Heart left ventricle (tissue), 16 donors: Measurements from ENCODE around the gene IL17A. TPM values are rescaled to one million over a fixed set of nuclear protein-coding genes. Genes with fewer than 3 reads are reported as not detected.
"Not testable (repeated sequence)": the region's sequence is repeated elsewhere in the genome, so short reads cannot be mapped to it uniquely, and the experiment has no call there.

ENCODE experiments used
- ATAC-seq, 4 donors: fragments of 200-7000 bp; cut with Tn5 transposase; one replicate each; pipeline ENCODE4 v1.9.1; 2020 to 2022; ENCODE audit warnings: moderate library complexity in 4 of 4, mild to moderate bottlenecking in 3 of 4, moderate number of reproducible peaks in 1 of 4
- DNase-seq, 5 donors: peaks; one replicate each; pipeline ENCODE4 v3.0.0-alpha.2; 2020
- H3K27ac ChIP-seq, 12 donors: fragments of 200-600 bp; sonication (generic) in 4 of 12; one replicate each; pipeline versions ENCODE4 v1.5.0 to v1.8.0; 2016 to 2022; ENCODE audit warnings: mild to moderate bottlenecking in 2 of 12
- H3K27me3 ChIP-seq, 9 donors: fragments of 200-600 bp; sonication (generic) in 2 of 9; one replicate each; pipeline versions ENCODE4 v1.5.1 to v1.8.0; 2016 to 2022; ENCODE audit warnings: mild to moderate bottlenecking in 3 of 9
- H3K36me3 ChIP-seq, 9 donors: fragments of 200-600 bp; sonication (generic) in 2 of 9; one replicate each; pipeline versions ENCODE4 v1.5.0 to v1.8.0; 2018 to 2022; ENCODE audit warnings: mild to moderate bottlenecking in 2 of 9
- H3K4me1 ChIP-seq, 12 donors: fragments of 200-600 bp; sonication (generic) in 4 of 12; one replicate each; pipeline versions ENCODE4 v1.5.0 to v1.8.0; 2016 to 2022; ENCODE audit warnings: mild to moderate bottlenecking in 3 of 12
- H3K4me3 ChIP-seq, 12 donors: fragments of 200-600 bp; sonication (generic) in 4 of 12; one replicate each; pipeline versions ENCODE4 v1.5.0 to v1.8.0; 2017 to 2022; ENCODE audit warnings: mild to moderate bottlenecking in 9 of 12, moderate library complexity in 4 of 12
- H3K9me3 ChIP-seq, 12 donors: fragments of 200-600 bp; sonication (generic) in 4 of 12; one replicate each; pipeline versions ENCODE4 v1.5.0 to v1.8.0; 2016 to 2022; ENCODE audit warnings: mild to moderate bottlenecking in 1 of 12
- POLR2A ChIP-seq, 2 donors: fragments of 450-650 bp; IDR thresholded peaks; one replicate each; pipeline ENCODE4 v1.6.1; 2017; ENCODE audit warnings: antibody characterized with exemption in 2 of 2, mild to moderate bottlenecking in 2 of 2, moderate library complexity in 2 of 2
- WGBS, 4 donors: extraction: QIAGEN DNeasy Blood & Tissue Kit in 2 of 4; methylation state at CpG; one replicate each; pipeline versions ENCODE4 v1.1.5 to v1.1.7; 2013 to 2018; 5-methylcytosine and 5-hydroxymethylcytosine counted together
- intact Hi-C, 10 donors: fragments of 100-400 bp; cut with DNase I; formaldehyde crosslinking; loops; one replicate each; pipeline versions ENCODE4 v1.11.1 to v1.14.2; 2022
- polyA plus RNA-seq, 2 donors: library from polyadenylated mRNA; stranded (reverse); fragments of 200-250 nt; gene quantifications; one replicate each; pipeline ENCODE4 v1.2.3, GENCODE V29; 2013
- total RNA-seq, 9 donors: library from RNA; depleted of rRNA in 2 of 9; stranded (reverse); fragments of >200 nt in 2 of 9; fragmentation: NEBNext Ultra II Directional in 3 of 9; extraction: Animal tissue kit (Norgen Biotek cat#: 25700) in 3 of 9; gene quantifications; one replicate each; pipeline versions ENCODE4 v1.1.0 to v1.2.4, GENCODE V29; 2016 to 2023
- TF ChIP-seq, protein P1 (sequence below), 12 donors: fragments of 200-600 bp; sonication (generic) in 4 of 12; IDR thresholded peaks; one replicate each; pipeline versions ENCODE4 v1.5.0 to v1.8.0; 2018 to 2022; ENCODE audit warnings: antibody characterized with exemption in 12 of 12, mild to moderate bottlenecking in 5 of 12
- donor health status: ischemic (EF 13 %, LVEDD 7.1; RV severe dilation, severe dysfunction).
- donor health status: healthy with polysubstance abuse.
- donor health status: DM: no; HTN: yes; CAD: no.
- donor health status: DM: no; HTN: no; CAD: no.
- donor health status: ischemic (EF 25% LVEDD 6.9; RV normal size, moderate dysfunction).
- donor health status: ischemic (EF 25% LVEDD 5.7; RV mildly dilated, moderate dysfunction).
- donor health status: healthy.
- donor health status: DM: yes; HTN: yes; CAD: no.
- donor health status: ischemic (EF 35%, LVEDD 5.7; RV mildly dilated, moderate dysfunction).
- donor health status: nonischemic (EF 11% LVEDD 7.7; RV severe dilation, severe dysfunction).
- donor health status: DM: yes; HTN: yes; CAD: no.
- donor health status: PGD.
- donor health status: ischemic (EF 29% LVEDD 5.4; RV normal size, mild dysfunction).
- donor health status: nonischemic (EF 23%, LVEDD 6.1; RV moderate dilation, normal function).

The IL17A gene
- total and polyA plus RNA-seq, 11 donors, result not detected

DNA sequence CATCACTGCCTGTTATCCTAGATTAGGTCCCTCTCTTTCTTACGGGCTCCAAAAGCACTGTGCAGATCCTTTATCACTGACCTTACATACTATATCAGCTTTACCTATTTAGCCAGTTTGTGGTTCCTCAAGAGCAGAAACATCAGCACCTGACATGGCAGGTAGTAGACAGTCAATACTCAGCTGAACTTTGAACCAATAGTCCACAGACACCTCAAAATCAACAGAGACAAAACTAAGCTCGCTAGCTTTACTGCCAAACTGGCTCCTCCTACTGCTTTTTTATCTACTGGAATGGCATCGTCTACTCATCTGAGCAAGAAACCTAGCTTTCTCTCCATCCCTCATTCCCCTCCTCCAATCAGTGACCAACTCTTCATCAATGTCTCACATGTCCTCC, 5.6 kb downstream of the IL17A start:
- Histone ChIP-seq H3K27ac (no peak overlapping the region), H3K36me3 (no peaks in the 10 kb centered on the region), H3K9me3 (no peaks in the 10 kb centered on the region), H3K27me3 (no peaks in the 10 kb centered on the region), H3K4me1 (no peaks in the 10 kb centered on the region), H3K4me3 (no peak overlapping the region)
- DNase-seq (no peak), ATAC-seq (no peak)
- 49 to 67% (median 65%) methylated on average over 3 of the region's 3 CpGs for WGBS, 4 donors
- TF ChIP-seq, protein P1, sequence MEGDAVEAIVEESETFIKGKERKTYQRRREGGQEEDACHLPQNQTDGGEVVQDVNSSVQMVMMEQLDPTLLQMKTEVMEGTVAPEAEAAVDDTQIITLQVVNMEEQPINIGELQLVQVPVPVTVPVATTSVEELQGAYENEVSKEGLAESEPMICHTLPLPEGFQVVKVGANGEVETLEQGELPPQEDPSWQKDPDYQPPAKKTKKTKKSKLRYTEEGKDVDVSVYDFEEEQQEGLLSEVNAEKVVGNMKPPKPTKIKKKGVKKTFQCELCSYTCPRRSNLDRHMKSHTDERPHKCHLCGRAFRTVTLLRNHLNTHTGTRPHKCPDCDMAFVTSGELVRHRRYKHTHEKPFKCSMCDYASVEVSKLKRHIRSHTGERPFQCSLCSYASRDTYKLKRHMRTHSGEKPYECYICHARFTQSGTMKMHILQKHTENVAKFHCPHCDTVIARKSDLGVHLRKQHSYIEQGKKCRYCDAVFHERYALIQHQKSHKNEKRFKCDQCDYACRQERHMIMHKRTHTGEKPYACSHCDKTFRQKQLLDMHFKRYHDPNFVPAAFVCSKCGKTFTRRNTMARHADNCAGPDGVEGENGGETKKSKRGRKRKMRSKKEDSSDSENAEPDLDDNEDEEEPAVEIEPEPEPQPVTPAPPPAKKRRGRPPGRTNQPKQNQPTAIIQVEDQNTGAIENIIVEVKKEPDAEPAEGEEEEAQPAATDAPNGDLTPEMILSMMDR (IDR thresholded peaks at IDR 0.05), result no peak
- no peak for TF ChIP-seq POLR2A (IDR thresholded peaks at IDR 0.05)
- intact Hi-C loops, result no loop called here

DNA sequence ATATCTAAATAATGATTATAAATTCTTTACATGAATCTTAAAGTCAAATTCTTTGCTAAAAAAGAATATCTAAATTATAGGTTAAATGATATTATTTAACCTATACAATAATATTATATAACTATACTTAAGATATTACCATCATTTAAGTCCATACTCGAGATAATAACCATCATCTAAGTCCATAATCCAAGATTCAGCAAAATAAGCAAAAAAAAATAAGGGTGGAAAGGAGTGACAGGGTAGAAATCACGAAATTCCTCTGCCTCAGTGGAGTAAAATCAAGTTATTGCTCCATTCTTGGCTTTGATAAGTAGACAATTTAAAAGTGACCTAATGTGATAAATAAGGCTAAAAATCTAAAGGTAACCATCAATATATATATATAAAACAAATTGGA, 9.7 kb downstream of the IL17A start:
- no peaks in the 10 kb centered on the region for H3K36me3 ChIP-seq
- no peak for DNase-seq
- intact Hi-C loops, result loop anchor here in 1 of 10 donors (2.0 kb wide), 1 partner anchor 39 kb away; no protein-coding TSS in a partner anchor
- no peak overlapping the region for H3K4me3 ChIP-seq
- H3K9me3 ChIP-seq, result peaks cover 0 to 14% (median 4%) of the 10 kb centered on the region in 12 donors
- no peak for ATAC-seq
- H3K27ac ChIP-seq, result no peak overlapping the region
- no peaks in the 10 kb centered on the region for H3K27me3 ChIP-seq
- 35 to 48% (median 36%) methylated on average over 2 of the region's 2 CpGs for WGBS, 4 donors
- no peak for TF ChIP-seq POLR2A (IDR thresholded peaks at IDR 0.05)
- TF ChIP-seq, protein P1 (IDR thresholded peaks at IDR 0.05), result no peak
- no peaks in the 10 kb centered on the region for H3K4me1 ChIP-seq

DNA sequence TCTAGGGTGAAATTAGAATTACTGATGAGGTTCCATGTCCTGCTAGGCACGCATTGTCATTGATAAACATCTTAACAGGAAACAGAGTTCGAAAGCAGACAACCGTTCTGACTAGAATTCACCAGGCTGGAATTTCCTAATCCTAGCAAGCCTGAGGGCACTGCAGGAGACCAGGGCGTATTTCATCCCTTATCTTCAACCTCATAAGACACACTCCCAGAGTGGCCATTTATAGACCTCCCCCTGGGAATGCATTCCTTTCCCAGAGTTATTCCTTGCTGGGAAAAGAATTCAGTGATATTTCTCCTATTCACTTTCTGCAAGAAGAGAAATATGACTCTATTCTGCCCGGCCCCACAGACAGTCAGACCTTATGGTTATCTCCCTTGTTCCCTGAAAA, 13.9 kb downstream of the IL17A start:
- DNase-seq, ATAC-seq, H3K36me3 ChIP-seq, intact Hi-C loops, H3K27ac ChIP-seq, H3K4me1 ChIP-seq, H3K27me3 ChIP-seq, H3K4me3 ChIP-seq: not testable (repeated sequence)
- H3K9me3 ChIP-seq, result peaks cover 0 to 28% (median 8%) of the 10 kb centered on the region in 12 donors
- 31 to 63% (median 53%) methylated on average over 5 of the region's 5 CpGs for WGBS, 4 donors

DNA sequence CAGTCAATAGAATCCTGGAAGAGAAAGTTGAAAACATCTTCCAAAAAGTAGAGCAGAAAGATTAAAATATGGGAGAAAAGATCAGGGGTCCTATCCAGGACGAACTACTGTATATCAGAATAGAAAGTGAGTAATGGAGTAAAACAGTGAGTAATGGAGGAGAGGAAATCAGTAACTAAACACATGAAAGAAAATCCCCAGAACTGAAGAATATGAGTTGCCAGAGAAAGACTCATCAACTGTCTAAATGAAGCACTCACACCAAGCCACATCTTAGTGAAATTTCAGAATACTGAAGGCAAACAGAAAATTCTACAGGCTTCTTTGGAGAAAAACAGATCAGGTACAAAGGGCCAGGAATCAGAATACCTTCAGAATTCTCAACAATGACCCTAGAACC, 14.9 kb downstream of the IL17A start:
- no peak for TF ChIP-seq POLR2A (IDR thresholded peaks at IDR 0.05)
- TF ChIP-seq, protein P1 (IDR thresholded peaks at IDR 0.05), result no peak
- Histone ChIP-seq H3K4me1 (no peaks in the 10 kb centered on the region), H3K4me3 (no peak overlapping the region), H3K36me3 (no peaks in the 10 kb centered on the region), H3K9me3 (peaks cover 0 to 28% (median 8%) of the 10 kb centered on the region in 12 donors), H3K27me3 (no peaks in the 10 kb centered on the region), H3K27ac (no peak overlapping the region)
- intact Hi-C loops, result no loop called here
- WGBS, 4 donors, result 0 to 77% (median 60%) methylated on average over 1 of the region's 1 CpG
- no peak for DNase-seq
- ATAC-seq, result no peak

DNA sequence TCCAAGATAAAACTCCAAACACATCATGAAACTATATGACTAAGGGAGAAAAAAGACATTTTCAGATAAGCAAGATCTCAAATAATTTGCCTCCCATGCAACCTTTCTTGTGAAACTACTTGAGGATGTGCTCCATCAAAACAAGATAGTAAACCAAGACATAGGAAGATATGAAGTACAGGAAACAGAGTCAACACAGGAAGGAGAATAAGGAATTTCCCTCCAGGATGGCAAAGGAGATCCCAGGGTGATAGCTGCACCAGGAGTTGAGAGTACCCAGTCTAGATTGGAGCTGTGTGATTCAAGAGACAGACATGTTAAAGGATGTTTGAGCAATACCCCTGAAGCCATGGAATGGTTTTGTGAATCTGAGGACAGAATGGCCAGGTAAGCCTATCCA, 15.3 kb downstream of the IL17A start:
- TF ChIP-seq, protein P1 (IDR thresholded peaks at IDR 0.05), result no peak
- TF ChIP-seq POLR2A (IDR thresholded peaks at IDR 0.05), result no peak
- DNase-seq (no peak), ATAC-seq (no peak)
- intact Hi-C loops, result no loop called here
- no peaks in the 10 kb centered on the region for H3K27me3 ChIP-seq
- no peak overlapping the region for H3K4me3 ChIP-seq
- H3K36me3 ChIP-seq, result no peaks in the 10 kb centered on the region
- no peaks in the 10 kb centered on the region for H3K4me1 ChIP-seq
- peaks cover 0 to 29% (median 8%) of the 10 kb centered on the region in 12 donors for H3K9me3 ChIP-seq
- no peak overlapping the region for H3K27ac ChIP-seq
